ENCODE data around the gene BPIFA3.

GRCh38 chr20:33209789-33210188 is 7.4 kb upstream of the BPIFA3 start:
- TF ChIP-seq CTCF (IDR thresholded peaks at IDR 0.05) (no peak), POLR2A (IDR thresholded peaks at IDR 0.05) (no peak)
